HG02610 (cell line): Measurements from ENCODE around the gene INPPL1.

ENCODE experiments used
- ATAC-seq: cut with Tn5 transposase; IDR thresholded peaks from one replicate; pipeline ENCODE4 v1.9.1; 2021; ENCODE audit warnings: mild to moderate bottlenecking, moderate library complexity; ENCODE audit not compliant: unreplicated experiment

Gene INPPL1

DNA sequence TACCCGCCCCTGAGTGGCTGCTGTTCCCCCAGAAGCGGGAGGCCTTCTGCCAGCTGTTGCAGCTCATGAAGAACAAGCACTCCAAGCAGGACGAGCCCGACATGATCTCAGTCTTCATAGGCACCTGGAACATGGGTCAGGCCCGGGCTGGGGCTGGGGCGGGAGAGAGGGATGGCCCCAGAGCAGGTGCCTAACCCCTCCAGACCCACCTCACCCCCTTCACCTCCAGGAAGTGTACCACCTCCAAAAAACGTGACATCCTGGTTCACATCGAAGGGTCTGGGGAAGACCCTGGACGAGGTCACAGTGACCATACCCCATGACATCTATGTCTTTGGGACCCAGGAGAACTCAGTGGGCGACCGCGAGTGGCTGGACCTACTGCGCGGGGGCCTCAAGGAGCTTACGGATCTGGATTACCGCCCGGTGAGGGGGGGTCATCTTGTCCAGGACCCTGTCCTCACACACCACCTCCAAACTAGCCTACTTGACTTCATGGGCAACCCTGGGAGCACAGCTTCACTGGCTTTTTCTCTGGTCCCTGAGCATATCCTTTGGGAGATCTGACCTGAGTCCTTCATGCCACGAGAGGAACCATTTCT, 6.3 kb downstream of the INPPL1 start:
- no peak for ATAC-seq

GRCh38 chr11:72231396-72232259, 7.1 kb downstream of the INPPL1 start:
- no peak for ATAC-seq

GRCh38 chr11:72232260-72233055, 7.9 kb downstream of the INPPL1 start:
- ATAC-seq = no peak

GRCh38 chr11:72233056-72233772, 8.6 kb downstream of the INPPL1 start:
- ATAC-seq = no peak

- no peak for ATAC-seq
Measured at GRCh38 chr11:72233773-72234513, 9.4 kb downstream of the INPPL1 start.

DNA sequence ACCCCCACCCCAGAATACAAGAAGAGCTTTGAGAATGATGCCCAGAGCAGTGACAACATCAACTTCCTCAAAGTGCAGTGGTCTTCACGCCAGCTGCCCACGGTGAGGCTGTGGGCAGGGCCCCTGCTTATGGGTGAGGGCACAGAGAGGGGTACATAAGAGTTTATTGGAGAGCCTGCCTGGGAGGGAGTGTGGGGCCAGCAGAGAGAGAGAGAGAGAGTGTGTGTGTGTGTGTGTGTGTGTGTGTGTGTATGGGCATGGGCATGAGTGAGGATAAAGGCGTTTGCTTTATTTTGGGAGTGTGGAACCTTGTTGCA, 9.9 kb downstream of the INPPL1 start:
- no peak for ATAC-seq

- no peak for ATAC-seq
Measured at GRCh38 chr11:72234920-72235319, 10.4 kb downstream of the INPPL1 start.

DNA sequence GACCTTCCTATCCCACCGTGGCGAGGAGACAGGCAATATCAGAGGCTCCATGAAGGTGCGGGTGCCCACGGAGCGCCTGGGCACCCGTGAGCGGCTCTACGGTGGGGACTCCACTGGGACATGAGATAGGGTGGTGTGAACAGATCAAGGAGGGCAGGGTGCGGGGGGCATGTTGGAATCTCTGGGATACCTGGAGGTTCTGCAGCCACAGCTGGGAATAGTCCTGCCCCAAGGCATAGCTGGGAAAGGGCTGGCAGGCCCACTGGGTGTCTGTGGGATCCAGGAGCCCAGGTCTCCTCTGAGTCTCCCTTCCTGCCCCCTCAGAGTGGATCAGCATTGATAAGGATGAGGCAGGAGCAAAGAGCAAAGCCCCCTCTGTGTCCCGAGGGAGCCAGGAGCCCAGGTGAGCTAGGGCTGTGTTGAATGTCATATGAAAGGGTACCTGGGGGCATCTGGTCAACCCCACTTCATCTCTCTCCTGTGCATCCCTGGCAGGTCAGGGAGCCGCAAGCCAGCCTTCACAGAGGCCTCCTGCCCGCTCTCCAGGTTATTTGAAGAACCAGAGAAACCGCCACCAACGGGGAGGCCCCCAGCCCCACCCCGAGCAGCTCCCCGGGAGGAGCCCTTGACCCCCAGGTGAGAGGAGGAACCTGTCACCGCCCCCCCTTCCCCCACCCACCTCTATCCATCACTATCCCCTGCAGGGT, 10.9 kb downstream of the INPPL1 start:
- no peak for ATAC-seq

DNA sequence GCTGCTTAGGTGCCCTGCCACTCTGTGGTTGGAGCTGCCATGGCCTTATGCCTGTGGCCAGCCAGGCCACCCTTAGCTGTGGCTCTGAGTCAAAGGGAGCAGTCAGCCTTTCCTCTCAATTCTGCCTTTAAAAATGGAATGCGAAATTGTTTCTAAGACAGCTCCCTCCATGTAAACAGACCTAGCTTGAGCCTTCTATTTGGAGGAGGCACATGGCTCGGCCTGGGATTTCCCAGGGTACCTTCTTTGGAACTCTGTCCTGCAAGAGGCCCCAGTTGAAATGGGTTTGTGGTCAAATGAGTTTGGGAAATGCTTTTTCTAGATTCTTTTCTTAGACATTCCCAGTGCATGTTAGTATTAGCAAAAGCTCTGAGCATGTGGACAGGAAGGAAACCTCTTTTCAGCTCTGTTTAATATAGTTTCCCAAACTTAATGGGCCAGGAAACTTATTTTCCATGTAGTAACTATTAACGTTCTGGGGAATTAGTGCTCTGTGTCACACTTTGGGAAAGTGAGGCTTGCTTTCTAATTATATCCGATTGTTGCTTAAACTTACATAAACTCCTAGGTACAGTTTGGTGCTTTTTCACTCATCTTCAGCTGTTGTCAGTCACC, 11.6 kb downstream of the INPPL1 start:
- ATAC-seq = no peak

- no peak for ATAC-seq
Measured at GRCh38 chr11:72236774-72237111, 12.2 kb downstream of the INPPL1 start.

GRCh38 chr11:72237112-72237931, 12.8 kb downstream of the INPPL1 start:
- ATAC-seq = no peak

GRCh38 chr11:72238040-72238450, 13.5 kb downstream of the INPPL1 start:
- no peak for ATAC-seq

DNA sequence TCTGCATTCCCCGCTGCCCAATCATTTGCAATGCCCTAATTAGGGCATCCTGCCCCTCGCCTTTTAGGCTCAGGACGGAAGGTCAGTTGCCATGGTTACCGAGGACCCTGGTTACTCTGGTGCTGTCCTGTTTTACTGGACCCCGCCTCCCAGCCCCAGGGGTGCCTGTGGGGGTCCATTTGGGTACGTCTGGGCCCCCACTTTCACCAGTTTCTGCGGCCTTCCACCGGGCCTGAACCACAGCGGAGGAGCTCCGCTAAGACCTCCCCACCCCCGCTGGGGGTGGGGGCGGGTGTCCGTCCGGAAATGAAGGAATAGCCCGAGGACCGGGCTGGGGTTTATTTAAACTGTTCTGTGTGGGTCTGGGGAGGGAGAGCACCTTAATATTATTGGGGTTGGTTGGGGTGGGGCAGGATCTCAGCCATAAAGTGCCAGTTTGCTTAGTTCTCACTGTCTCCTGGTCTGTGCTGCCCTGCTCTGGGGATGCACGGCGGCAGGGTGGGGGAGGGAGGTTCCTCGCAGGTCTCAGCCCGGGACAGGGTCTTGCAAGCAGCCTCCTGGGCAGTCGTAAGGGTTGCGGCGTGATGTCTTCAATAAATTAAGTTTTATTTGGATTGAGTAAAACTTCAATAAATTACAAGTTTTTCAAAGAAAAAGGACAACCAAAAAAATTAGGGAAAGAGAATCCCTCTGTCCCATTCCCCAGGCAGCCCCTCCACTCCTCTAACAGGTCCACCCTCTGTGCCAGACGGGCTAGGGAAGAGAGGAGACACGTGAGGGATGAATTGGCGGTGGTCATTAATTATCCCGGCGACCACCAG, 14.1 kb downstream of the INPPL1 start:
- ATAC-seq = no peak

GRCh38 chr11:72239313-72239848, 14.8 kb downstream of the INPPL1 start:
- ATAC-seq = no peak

DNA sequence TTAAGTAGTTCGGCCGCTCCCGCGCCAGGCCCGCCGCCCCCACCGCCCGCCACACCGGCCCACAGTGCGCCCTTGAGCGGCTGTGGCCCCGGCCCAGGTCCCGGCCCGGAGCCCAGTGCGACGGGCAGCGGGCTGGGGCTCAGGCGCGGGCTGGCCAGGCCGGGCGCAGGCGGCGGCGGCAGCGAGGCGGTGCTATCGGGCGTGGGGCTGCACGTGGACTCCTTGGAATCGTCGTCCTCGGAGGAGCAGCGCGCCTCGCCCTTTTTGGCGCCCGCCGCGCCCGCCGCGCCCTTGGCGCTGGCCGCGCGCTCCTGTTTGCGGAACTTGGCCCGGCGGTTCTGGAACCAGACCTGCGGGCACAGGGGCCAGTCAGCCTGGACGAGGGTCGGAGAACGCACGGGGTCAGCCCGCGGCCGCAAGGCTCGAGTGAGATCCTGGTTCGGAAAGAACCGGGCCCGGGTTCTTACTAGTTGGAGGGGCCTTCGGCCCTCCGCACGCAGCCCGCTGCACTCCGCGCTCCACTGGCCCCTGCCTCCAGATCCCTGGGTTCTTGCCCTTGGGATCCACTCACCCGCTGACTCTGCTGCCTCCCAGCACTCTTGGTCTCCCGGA, 15.4 kb downstream of the INPPL1 start:
- ATAC-seq = no peak

- no peak for ATAC-seq
Measured at GRCh38 chr11:72240461-72241290, 16.1 kb downstream of the INPPL1 start.
